Kidney glomerular epithelial cell (primary cell): ENCODE results near the gene GNB2.
"Not testable (repeated sequence)": the region's sequence is repeated elsewhere in the genome, so short reads cannot be mapped to it uniquely, and the experiment has no call there.

Source experiments
- DNase-seq: peaks from one replicate; lab custom pipeline; 2025; lab: John Stamatoyannopoulos, UW

The GNB2 gene

DNA sequence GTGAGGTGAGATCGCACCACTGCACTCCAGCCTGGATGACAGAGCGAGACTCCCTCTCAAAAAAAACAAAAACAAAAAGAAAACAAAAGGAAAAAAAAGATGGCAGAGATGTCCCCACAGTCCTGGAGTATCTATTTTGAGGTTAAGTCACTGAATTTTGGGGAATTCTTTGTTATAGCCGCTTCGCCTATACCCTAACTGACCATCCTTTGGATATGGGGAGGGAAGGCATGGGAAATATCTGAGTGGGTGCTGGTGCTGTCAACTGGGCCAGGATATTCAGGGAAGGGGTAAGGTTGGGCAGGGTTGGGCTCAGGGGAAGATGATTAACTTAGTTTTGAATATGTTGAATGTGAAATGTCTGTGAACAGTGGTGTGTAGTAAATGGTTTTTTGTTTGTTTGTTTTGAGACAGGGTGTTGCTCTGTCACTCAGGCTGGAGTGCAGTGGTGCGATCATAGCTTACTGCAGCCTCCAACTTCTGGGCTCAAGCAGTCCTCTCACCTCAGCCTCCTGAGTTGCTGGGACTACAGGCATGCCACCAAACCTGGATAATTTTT lies 8.3 kb upstream of the GNB2 start:
- DNase-seq, result no peak

DNA sequence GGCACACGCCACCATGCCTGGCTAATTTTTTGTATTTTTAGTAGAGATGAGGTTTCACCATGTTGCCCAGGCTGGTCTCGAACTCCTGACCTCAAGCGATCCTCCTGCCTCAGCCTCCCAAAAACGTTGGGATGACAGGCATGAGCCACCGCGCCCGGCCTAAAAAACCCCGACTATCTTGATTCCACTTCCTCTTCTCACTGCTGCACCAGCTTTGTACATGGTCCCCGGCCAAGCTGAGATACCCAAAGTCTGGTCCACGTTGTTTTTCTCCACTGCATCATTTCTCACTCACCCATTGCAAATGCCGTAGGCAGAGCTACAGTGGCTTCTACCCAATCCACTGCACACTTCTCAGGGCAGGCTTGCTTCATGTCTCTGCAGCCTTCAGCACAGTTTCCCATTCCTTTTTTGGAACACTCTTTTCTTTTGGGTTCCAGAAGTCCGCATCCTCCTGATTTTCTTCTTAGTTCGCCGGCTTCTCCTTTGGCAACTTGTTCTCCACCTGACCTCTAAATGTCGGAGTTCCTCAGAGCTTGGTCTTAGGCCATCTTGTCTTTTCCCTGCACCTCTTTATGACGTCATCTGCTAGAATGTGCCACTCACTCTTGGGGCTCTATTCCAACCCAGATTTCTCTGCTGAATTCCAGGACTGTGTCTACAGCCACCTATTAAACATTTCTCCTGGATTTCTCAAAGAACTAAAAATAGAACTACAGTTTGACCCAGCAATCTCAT lies 6.0 kb upstream of the GNB2 start:
- no peak for DNase-seq

DNA sequence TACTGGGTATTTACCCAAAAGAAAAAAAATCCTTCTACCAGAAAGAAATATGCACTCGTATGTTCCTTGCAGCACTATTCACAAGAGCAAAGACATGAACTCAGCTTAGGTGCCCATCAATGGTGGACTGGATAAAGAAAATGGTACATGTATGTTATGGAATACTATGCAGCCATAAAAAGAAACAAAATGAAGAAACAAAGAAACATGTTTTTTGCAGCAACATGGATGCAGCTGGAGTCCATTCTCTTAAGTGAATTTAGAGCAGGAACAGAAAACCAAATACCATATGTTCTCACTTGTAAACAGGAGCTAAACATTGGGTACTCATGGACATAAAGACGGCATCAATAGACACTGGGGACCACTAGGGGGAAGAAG lies 5.5 kb upstream of the GNB2 start:
- no peak for DNase-seq

DNA sequence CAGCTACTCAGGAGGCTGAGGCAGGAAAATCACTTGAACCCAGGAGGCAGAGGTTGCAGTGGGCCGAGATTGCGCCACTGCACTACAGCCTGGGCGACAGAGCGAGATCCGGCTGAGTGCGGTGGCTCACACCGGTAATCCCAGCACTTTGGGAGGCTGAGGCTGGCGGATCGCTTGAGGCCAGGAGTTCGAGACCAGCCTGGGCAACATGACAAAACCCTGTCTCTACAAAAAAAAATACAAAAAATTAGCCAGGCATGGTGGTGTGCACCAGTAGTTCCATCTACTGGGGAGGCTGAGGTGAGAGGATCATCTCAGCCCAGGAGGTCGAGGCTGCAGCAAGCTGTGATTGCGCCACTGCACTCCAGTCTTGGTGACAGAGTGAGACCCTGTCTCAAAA lies 4.4 kb upstream of the GNB2 start:
- not testable (repeated sequence) for DNase-seq

DNA sequence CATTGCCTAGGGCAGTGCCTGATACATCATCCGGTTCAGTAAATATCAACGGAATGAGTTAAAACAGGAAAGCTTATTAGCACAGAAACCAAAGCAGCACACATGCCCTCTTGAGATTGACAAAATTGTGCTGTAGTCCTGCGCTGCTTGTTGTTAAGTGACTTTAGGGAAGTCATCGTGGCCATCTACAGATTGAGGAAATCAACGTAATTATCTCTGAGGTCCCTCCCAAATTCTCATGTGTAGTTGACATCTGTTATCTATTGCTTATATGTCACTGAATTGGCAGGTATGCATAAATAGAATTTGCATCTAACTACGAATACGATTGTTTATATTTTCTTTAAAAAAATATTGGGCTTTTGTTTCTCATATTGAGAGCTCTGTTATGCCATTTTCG lies 3.5 kb upstream of the GNB2 start:
- DNase-seq, result no peak

DNA sequence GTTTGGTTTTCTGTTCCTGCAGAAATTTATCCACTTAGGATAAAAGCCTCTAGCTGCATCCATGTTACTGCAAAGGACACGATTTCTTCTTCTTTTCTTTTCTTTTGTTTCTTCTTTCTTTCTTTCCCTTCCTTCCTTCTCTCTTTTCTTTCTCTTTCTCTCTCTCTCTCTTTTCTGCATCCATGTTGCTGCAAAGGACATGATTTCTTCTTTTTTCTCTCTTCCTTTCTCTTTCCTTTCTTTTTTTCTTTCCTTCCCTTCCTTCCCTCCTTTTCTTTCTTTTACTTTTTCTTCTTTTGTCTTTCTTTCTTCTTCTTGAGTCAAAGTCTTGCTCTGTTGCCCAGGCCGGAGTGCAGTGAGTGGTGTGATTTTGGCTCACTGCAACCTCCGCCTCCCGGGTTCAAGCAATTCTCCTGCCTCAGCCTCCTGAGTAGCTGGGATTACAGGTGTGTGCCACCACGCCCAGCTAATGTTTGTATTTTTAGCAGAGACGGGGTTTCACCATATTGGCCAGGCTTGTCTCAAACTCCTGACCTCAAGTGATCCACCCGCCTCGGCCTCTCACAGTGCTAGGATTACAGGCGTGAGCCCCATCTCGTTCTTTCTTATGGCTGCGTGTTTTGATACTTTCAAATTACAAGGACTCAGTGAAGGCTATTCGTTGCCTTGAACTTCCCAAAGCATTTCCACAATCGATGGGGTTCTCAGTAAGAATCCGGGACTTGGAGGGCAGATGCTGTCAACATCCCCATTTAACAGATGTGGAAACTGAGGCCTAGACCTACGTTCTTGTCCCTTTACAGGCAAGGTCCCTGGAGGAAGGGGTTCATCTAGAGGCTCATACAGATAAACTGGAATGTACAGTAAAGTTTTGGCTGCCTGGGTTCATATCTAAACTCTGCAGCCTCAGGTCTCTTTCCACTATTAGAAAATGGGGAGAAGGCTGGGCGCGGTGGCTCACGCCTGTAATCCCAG lies 1.9 kb upstream of the GNB2 start:
- DNase-seq, result no peak

DNA sequence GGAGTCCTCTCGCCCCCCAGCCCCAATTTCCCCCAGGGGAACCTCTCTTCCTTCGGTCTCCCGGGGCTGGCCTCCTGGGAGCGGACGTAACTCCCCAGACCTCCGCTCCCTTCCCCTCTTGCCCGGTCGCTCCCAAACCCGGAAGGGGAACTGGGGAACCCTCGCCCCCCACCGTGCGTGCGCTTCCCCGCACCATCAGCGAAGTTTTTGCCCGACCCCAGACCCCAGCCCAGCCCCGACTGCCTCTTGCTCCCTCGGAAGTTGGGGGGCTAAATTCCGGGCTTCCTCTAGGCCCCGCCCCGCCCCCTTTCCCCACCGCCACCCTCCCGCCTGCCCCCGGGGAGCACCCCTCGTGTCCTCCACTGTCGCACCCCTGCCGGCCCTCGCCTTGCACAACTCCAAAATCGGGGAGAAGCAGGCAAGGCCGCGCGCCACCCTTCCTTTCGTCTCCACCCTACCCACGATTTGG lies 436 bp downstream of the GNB2 start:
- no peak for DNase-seq

DNA sequence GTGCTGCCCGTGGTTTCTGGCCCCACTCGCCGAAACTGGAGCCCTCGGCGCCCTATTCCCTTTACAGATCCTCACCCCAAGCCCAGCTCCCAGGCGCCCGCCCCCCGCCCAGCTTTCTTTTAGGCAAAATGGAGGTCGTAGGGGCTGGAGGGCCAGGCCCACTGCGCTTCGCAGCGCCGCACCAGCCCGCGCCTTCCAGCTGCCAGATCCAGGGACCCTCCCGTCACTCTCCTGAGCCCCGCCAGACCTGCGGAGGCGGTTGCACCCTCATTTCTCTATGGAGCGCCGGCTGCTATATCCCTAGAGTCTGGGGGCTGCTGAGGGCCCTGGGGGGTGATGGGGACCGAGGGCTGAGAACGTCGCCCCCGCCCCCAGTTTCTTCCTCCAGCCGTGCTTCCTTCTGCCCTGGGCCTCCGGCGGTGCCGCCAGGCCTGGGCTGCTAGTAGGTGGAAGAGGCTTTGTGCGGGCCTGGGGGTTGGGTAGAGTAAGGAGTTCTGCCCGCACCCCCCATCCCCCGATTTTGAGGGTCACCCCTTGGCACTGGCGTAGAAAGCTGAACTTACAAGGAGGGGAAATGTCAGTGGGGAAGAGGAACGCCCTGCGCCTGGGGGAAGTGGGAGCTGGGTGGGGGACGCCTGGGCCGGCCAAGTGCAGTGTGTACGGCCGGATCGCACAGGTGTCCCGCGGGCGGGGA lies 1.0 kb downstream of the GNB2 start:
- DNase-seq, result no peak

DNA sequence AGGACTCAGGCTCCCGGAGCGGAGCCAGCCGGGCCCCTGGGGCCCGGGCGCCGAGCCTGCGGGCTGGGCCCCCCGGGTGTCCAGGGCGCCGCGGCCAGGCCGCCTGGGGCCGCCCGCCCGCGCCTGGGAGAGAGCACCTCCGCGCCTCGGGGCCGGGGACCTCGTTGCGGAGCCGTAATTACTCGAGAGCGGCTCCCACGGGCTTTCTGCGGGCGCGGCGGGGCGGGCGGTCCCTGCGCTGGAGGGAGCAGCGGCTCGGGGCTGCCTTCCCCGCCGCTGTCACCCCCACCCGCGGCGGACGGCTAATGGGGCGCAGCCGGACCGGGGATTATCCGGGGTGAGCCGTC lies 1.5 kb downstream of the GNB2 start:
- no peak for DNase-seq

DNA sequence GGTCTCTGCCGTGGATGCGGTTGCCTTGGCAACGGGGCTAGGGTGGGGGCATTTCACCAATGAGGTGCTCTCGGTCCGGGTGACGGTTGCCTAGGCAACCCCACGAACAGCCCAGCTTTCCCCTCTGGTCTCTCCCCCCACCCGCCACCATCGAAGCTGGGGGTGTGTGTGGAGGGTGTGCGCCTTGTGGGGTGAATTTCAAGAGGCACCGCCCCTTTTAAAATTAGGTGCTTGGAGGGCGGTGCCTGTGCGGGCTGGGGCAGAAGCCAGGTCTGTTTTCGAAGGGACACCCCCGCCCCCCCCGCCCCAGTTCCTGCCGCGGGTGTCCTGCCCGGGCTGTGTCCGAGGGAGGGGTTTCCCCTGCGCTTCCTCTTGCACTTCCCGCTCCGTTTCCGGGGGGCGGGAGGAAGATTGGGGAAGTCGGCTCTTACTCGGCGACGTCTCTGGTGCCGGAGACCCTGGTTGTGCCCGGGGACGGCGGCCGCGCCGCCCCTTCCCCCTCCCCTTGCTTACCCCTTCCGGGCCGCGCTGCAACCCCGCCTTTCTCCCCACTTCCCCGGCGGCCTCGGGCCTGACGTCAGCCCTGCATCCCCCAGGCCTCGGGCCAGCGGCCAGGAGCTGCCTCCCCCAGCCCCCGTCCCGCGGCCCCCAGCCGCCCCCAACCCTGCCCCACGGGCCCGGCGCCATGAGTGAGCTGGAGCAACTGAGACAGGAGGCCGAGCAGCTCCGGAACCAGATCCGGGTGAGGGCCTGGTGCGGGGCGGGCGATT lies 2.2 kb downstream of the GNB2 start:
- DNase-seq, result no peak

DNA sequence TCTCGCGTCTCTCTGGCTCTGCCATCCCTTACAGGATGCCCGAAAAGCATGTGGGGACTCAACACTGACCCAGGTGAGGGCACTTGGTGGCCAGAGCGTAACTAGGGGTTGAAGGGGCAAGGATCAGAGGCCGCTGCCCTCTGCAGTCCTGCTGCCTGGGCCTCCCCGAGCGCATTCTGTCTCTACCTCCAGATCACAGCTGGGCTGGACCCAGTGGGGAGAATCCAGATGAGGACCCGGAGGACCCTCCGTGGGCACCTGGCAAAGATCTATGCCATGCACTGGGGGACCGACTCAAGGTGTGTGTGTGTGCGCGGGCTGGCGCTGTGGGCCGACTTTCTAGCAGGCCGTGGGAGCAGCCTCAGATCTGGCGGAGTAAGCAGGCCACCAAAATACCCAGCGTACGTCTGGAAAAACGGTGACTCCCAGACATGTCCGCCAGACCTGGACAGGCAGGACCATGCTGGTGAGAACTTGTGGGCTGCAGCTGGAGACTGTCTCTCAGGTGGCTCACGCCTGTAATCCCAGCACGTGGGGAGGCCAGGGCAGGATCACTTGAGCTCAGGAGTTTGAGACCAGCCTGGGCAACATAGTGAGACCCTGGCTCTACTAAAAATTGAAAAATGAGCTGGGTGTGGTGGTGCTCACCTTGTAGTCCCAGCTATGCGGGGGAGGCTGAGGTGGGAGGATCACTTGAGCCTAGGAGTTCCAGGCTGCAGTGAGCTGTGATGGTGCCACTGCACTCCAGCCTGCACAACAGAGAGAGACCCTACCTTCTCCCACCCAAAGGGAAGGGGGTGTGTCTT lies 3.2 kb downstream of the GNB2 start:
- no peak for DNase-seq

DNA sequence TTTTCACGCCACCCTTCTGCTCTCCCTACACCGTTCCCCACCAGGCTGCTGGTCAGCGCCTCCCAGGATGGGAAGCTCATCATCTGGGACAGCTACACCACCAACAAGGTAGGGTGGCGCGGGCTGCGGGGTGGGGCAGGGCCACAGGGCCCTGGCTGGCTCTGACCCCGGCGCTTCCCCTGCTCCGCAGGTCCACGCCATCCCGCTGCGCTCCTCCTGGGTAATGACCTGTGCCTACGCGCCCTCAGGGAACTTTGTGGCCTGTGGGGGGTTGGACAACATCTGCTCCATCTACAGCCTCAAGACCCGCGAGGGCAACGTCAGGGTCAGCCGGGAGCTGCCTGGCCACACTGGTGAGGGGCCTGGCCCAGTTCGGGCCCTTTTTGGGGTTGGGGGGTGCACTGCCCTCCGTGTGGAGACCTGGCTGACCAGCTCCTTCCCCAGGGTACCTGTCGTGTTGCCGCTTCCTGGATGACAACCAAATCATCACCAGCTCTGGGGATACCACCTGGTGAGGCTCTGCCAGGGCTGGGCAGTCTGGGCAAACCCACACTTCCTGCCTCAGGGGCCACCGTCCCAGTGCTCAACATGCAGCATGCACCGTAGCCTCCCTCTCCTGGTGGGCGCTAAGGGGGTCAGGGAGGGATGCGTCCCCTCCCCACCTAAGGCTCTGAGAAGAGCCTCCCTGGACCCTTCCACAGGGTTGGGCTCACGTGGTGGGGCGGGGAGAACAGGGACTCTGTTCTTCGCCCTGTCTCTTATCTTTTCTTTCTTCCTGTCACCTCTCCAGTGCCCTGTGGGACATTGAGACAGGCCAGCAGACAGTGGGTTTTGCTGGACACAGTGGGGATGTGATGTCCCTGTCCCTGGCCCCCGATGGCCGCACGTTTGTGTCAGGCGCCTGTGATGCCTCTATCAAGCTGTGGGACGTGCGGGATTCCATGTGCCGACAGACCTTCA lies 4.0 kb downstream of the GNB2 start:
- DNase-seq, result no peak

DNA sequence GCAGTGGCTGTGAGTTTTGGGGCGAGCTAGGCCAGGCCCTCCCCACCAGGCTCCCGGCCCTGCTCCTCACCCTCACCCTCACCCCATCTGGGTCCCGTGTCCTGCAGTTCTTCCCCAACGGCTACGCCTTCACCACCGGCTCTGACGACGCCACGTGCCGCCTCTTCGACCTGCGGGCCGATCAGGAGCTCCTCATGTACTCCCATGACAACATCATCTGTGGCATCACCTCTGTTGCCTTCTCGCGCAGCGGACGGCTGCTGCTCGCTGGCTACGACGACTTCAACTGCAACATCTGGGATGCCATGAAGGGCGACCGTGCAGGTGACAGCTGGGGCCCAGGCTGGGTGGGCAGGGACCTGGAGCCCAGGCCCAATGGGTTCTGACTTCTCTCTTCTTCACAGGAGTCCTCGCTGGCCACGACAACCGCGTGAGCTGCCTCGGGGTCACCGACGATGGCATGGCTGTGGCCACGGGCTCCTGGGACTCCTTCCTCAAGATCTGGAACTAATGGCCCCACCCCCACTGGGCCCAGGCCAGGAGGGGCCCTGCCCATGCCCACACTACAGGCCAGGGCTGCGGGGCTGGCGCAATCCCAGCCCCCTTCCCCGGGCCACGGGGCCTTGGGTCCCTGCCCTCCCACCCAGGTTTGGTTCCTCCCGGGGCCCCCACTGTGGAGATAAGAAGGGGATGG lies 4.9 kb downstream of the GNB2 start:
- no peak for DNase-seq

DNA sequence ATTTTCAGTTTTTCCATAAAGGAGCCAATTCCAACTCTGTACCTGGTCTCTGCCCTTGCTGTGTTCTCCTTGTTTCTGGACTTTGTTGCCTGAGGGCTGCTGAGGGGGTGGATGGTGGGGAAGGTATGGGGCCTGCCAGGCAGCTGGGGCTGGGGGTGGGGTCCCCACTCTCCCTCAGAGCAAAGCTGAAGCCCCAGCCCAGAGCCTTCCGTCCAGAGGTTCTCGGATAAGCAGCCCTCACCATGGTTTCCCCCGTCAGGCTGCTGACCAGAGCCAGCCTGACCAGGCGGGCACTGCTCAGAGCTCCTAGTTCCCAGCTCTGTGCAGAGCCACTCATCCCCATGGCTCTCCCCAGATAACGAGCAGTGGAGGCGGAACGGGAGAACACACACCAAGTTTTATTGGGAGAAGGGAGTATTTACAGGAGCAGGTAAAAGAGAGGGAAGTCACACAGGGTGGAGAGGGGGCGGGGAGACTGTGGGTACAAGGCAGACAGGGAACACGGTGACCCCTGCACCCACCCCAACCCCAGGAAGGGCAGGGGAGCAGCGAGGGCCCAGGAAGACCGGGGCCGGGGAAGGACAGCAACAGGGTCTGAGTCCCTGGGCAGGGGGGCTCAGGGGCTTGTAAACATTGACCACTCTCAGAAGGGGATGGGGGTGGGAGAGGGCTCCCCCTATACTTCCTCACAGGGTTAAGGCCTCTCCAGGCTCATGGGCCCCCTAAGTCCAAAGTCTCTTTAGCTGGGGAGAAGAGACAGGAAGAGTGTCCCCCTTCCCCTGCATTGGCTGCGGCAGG lies 5.8 kb downstream of the GNB2 start:
- no peak for DNase-seq

DNA sequence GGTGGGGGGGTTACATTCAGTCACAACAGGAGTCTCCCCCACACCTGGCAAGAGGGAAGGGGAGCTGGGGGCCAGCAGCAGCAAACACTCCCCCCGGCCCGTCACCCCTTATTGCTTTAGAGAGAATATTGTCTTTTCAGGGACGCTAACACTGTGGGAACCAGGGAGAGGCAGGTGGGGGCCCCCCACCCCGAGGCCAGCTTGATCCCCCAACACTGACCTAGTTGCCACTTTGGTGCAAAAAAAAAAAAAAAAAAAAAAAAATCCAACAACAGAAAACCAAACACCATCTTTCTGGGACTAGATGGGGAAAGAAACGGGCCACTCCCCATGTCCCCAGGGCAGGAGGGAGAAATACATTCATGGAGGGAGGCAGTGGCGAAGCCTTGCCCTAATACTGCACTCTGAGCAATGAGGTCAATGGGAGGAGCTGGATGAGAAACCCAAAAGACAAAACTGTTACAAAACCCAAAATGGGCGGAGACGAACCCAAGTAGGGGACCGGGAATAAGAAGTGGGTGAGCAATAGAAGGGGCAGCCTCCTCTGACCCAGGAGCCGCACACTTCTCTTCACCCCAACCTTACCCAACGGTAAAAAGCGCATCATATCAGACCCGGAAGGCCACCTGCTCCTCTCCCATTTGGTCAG lies 6.5 kb downstream of the GNB2 start:
- DNase-seq, result no peak

DNA sequence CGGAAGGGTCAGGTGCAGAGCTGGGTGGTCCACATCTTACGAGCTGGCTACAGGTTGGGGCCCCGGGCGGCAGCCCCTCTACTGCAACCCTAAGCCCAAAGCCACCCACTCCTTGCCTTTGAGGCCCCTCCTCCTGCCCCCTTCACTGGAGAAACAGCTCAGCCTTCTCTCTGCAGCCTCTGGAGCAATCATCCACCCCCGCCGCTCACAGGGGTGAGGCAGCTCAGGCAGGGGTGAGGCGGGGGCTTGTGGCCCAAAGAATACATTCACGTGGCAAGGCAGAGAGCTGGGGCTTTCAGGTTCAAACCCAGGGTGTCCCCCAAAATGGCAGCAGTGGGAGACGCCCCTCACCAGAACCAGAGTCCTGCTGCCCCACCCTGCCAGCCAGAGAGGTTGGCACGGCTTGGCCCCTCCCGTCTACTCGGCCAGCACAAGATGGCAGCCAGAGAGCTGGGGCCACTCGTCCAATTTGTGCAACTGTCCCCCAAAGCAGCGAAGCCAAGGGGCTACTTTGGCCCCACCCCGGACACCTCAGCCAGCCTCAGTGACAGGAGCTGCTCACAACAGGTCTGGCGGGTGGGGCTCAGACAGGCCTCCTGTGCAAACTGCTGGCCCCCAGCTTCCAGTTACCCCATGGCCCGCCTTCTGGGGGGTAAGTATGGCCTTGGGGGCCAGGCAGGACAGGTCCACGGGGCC lies 7.2 kb downstream of the GNB2 start:
- no peak for DNase-seq
